Measurements from ENCODE around the gene KCNJ13.

KCNJ13 gene

DNA sequence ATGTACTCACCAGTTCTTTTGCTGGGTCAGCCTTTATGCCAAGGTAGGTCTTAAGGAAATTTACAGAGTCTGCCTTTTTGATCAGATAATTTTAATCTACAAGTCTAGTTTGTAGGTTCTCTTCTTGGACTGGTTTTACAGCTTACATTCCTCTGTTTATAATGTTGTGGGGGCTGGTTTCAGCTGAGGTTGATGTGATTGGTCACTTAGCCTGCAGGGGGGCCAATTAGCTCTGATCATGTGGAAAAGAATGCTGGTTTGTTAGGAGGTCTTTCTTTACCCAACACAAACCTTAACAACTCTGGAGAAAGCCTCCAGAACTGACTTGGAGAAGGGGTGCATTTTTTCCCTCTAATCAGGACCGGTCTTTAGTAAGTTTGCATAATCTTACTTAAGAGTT is at the start of gene KCNJ13:
KCNJ13 (minus strand) TSS at position 131 of the 400 bp plus-strand sequence. CDS start 5,203 bp downstream, outside the sequence.
- no peak for DNase-seq (ENCODE audit: low spot score)

DNA sequence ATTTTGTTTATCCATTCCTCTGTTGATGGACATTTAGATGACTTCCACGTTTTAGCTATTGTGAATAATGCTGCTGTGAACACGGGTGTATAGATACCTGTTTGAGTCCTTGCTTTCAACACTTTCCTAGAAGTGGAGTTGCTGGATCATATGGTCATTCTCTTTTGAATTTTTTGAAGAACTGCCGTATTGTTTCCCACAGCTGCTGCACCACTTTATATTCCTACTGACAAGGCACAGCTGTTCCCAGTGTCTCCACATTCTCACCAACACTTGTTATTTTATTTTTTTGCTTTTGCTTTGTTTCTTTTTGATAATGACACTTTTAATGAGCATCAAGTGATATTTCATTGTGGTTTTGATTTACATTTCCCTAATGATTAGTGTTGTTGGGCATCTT is 41.4 kb upstream of the KCNJ13 start:
- no peak for DNase-seq (ENCODE audit: low spot score)

DNA sequence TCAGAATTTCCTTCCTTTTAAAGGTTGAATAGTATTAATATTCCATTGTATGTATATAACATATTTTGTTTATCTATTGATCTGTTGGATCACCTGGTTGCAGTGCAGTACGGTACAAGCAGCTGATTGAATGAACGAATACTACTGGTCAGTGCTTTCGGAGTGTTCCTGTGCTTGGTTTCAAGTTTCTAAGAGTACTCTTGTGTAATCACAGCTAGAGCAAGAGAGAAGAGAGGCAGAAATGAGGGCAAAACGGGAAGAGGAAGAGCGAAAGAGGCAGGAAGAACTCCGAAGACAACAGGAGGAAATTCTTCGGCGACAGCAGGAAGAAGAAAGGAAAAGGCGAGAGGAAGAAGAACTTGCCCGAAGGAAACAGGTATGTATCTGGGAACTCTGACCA is 40.3 kb upstream of the KCNJ13 start:
- DNase-seq (ENCODE audit: low spot score): no peak

DNA sequence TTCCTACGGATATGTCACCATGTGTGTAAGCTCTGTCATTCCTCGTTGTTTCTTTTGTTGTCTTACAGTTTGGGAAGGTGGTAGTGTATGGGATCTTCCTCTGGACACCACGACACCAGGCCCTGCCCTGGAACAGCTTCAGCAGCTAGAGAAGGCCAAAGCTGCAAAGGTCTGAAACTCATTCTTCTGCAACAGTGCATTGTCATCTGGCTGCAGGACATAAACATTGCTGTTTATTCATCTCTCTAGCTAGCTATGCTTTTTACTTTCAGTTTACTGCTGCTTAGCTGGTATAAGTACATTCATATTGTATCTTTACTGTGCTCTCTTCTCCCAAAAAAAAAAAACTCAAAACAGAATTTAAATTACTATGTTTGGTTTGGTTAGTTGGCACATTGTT is 39.2 kb upstream of the KCNJ13 start:
- no peak for DNase-seq (ENCODE audit: low spot score)

DNA sequence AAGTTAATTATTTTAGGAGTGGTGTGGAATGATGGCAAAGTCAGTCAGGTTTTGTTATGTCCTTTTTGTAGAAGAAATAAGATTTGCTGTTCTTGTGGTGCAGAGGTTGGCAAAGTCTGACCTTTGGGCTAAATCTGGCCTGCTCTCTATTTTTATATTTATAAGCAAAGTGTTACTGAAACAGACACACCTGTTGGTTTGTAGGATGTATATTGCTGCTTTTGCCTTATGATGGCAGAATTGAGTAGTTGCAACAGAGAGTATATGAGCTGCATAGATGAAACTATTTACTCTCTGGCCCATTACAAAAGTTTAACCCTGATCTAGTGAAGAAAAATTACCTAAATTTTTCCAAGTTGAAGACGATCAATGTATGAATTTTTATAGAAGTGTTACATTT is 34.1 kb upstream of the KCNJ13 start:
- DNase-seq (ENCODE audit: low spot score): no peak

DNA sequence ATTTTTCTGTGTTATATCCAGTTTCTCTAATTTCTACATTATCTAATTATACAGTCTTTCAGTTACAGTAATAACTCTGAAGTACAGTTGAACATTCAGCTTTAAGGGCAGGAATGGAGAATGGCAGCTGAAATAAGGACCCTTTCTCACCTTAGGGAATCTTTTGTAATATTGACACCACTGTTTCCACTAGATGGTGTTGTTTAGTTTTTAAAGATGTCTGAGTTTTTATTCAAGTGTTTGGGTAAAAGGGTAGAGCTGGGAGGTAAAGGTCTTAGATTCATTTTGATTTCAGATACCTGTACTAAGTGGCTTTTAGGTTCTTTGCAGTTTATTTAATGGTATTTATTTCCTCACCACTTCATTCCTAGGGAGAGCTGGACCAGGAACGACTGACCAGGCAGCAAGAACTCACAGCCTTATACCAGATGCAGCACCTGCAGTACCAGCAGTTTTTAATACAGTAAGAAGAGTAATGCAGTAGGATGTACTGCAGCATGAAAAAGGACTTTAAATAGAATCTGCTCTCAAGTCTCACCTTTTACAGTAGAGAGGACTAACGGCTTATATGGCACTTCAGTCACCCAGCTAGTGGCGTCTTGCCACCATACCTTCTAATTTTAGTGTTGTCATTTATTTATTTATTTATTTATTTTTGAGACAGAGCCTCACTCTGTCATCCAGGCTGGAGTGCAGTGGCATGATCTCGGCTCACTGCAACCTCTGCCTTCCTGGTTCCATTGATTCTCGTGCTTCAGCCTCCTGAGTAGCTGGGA is 33.2 kb upstream of the KCNJ13 start:
- no peak for DNase-seq (ENCODE audit: low spot score)

DNA sequence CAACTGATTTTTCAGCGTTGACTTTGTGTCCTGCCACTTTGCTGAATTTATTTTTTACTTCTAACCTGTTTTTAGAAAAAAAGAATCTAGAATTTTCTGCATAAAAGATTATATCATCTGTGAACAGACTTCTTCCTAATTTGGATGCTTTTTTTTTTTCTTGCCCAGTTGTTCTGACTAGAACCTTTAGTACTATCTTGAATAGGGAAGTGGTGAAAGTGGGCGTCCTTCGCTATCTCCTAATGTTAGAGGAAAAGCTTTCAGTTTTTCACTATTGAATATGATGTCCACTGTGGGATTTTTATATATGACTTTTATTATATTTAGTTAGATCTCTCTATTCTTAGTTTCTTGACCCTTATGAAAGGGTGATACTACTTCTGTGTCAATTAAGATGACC is 25.7 kb upstream of the KCNJ13 start:
- no peak for DNase-seq (ENCODE audit: low spot score)

DNA sequence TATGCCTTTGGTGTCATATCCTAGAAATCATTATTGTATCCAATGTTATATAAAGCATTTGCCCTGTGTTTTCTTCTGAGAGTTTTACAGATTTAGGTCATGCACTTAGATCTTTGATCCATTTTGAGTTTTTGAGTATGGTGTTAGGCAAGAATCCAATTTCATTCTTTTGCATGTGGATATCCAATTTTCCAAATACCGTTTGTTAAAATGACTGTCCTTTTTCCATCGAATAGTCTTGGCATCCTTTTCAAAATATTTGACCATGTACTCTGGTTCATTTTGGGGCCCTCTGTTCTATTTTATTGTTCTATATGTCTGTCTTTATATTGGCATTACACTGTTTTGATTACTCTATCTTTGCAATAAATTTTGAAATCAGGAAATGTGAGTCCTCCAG is 23.8 kb upstream of the KCNJ13 start:
- DNase-seq (ENCODE audit: low spot score): no peak

DNA sequence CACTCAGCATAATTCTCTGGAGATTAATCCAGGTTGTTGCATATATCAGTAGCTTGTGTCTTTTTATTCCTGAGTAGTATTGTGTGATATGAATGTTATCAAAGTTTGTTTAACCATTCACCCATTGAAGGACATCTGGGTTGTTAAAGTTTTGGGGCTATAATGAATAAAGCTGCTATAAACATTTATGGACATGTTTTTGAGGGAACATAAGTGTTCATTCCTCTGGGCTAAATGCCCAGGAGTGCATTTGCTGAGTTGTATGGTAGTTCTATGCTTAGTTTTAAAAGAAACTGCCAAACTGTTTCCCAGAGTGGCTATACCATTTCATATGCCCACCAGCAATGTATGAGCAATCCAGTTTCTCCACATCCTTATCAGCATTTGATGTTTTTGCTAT is 21.8 kb upstream of the KCNJ13 start:
- DNase-seq (ENCODE audit: low spot score): no peak

DNA sequence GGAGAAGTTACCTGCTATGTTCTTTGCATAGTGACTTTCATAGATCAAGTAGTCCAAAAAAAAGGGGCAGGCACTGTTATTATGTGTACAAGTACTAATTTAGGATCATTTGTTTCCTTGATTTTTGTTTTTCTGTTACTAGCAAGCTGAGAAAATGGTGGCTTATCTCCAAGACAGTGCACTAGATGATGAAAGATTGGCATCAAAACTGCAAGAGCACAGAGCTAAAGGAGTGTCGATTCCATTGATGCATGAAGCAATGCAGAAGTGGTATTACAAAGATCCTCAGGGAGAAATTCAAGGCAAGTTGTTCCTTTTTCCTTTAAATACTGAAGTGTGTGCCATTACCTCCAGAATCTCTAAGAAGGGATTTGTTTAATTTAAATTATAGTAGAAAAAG is 19.6 kb upstream of the KCNJ13 start:
- no peak for DNase-seq (ENCODE audit: low spot score)

DNA sequence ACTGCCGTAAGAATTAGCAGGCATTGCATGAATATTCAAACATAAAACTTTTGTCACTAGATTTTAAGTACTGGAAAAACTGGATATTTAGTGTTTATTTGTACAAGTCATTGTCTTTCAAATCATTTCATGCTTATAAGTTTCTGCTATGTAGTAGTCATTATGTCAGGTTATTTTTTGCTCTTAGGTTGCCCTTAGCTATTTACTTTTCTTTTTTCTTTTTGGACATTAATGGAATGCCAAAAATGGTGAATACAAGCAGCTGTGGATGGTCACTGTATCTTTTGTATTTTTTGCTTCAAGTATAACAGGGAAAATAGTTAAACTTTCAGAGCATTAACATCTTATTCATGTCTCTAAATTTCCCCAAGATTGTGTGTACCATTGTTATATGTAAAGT is 18.6 kb upstream of the KCNJ13 start:
- DNase-seq (ENCODE audit: low spot score): no peak

DNA sequence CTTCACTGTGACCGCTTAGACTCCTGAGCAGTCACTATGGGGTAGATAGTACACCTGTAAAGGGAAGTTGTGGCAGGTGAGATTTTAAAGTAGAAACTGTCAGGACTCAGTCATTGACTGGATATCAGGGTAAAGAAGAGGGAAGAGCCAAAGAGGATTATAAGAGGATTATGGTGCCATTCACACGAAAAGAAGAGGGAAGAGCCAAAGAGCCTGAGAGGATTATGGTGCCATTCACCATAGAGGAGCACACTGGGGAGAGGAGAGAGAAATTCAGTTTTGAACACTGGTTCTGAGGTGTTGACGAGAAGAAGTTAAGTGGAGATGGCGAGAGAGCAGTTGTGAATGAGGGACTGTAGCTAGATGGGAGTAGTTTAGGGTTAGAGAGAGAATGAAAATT is 16.9 kb upstream of the KCNJ13 start:
- no peak for DNase-seq (ENCODE audit: low spot score)

DNA sequence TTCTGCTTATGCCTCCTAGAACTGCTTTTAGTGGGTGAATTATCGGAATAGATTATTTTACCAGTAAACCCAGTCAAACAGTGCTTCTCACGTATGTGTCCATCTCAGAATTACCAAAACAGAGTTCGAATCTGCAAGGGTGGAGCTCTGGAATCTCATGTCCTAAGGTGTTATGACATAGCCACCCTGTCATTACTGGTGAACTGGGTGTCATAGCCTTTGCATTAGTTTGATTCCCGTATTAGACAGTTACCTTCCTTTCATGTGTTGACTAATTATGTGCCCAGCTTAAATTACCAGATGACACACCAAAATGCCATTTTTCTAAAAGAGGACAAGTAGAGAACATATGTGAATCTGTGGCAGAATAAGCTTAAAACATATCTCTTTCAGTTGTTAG is 15.2 kb upstream of the KCNJ13 start:
- DNase-seq (ENCODE audit: low spot score): no peak

DNA sequence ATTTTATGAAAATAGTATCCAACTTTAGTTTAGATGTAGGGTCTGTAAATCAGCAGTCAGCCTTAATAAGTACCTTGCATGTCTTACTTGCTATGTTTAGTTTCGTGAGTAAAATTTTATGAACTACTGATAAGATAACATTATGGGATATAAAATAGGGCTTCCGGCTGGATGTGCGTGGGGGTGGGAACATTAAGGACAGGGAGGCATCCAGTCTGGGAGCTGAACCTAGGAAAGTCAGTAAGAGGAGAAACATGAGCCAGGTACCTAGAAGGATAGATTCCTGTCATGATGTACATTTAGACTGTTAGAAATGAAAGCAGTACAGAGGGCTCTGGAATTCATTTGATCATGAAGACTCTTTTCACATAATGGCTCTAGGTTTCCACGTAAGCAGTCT is 12.7 kb upstream of the KCNJ13 start:
- DNase-seq (ENCODE audit: low spot score): no peak

DNA sequence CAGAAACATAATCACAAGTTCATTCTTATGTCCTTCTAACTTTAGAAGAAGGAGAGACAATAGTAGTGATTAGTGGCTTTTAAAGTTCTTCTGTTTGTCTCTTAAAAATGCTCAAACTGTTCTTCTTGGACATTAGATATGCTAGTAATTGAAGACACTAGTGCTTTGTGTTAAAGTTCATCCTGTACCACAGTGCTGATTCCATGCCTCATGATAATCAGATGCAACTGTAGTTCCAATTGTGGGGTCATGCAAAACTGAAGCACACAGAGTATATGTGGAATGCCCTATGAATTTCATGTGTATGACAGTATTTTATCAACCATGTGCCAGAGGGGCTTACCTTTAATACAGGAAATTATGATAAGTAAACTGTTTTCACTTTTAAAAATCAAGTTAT is 11.4 kb upstream of the KCNJ13 start:
- DNase-seq (ENCODE audit: low spot score): no peak

DNA sequence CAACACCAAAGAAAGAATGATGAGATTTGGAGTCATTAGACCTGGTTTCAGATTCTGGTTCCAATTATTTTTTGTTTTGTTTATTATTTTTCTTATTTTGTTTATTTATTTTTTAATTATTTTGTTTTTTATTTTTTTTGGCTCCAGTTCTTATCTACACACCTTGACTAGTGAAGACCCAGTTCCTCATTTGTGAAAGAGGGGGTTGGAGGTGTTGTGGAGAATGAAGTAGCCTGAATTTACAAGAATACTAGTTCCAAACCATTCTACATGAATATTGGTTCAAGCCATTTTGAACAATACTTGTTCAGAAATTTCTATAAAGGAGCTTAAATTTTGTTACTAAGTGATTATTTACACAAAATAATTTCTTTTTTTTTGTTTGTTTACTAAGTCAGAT is 6.9 kb upstream of the KCNJ13 start:
- DNase-seq (ENCODE audit: low spot score): no peak

DNA sequence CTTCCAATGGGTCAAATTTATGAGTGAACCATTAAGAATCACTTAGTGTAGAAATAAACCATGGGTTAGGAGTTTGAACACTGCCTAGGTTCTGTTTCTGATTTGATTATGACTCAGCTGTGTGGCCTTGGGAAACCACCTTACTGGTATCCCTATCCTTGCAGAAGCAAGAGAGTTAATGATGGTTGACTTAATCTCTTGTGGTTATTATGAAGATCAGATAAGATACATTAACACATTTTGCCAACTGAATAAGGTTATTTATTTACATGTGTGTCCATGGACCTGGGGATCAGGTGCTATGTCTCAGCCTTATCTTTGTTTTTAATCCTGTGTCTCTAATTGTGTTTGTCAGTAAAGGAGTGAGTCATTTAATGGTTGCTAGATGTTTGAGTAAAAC is 5.4 kb upstream of the KCNJ13 start:
- DNase-seq (ENCODE audit: low spot score): no peak

DNA sequence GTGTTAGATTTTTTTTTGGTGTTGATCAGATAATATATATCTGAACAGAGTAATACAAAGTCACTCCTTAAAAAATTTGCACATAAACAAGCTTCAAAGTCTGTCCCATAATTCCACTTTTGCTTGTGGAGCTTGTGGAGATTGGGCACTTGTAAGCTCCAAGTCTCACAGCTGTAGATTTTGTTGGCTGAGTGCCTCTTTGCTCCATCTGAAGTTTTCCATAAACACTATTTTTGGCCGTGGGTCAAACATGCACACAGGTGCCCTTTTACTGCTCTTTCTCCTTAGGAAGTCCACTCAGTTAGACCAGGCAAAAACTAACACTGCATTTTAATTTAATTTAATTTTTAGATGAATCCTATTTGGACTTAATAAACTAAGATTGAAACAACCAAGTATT is 3.6 kb upstream of the KCNJ13 start:
- DNase-seq (ENCODE audit: low spot score): no peak

DNA sequence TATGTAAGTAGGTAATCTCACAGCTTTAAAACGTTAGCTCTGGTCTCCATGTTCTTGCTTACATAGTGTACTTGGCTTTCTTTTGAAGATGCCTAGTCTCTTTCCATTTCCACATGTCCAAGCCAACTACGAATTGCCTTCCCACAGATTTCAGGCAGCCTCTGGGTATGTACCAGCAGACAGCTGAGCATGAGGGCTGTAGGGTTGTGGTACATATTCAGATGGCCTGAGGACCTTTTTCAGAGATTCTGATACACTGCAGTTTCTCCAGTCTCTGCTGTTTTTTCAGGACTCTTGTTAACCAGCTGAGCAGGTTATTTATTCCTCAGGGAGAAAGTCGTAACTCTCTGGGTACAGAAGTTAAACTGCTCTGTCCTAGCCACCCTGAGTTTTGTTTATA is 3.1 kb upstream of the KCNJ13 start:
- no peak for DNase-seq (ENCODE audit: low spot score)

DNA sequence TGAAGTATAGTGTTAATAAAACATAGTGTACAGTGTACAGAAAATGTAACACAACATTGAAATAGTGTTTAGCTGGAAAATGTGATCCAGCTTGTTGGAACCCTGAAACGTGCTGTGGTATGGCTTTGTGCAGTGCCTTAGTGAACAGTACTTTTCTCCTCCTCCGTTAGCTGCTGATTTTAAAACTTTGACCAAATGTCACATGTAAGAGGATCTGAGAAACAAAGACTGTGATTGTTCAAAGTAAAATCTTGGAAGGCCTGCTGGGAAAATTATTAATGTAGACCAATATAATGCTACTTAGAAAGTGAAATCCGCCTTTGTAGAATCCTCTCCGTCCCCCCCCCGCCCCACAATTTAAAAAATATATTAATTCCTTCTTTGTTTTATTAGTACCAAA is 911 bp upstream of the KCNJ13 start:
- no peak for DNase-seq (ENCODE audit: low spot score)

DNA sequence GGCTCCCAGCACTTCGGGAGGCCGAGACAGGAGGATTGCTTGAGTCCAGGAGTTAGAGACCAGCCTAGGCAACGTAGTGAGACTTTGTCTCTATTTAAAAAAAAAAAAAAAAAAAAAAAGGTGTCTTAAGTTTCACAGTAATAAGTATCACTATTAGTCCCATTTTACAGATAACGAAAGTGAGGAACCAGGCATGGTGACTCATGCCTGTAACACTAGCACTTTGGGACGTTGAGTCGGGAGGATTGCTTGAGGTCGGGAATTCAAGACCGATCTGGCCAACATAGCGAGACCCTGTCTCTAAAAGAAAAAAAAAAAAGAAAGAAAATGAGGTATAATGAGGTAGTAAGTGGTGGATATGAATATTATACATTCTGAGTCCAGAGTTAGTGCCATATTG is 2.5 kb downstream of the KCNJ13 start:
- no peak for DNase-seq (ENCODE audit: low spot score)

DNA sequence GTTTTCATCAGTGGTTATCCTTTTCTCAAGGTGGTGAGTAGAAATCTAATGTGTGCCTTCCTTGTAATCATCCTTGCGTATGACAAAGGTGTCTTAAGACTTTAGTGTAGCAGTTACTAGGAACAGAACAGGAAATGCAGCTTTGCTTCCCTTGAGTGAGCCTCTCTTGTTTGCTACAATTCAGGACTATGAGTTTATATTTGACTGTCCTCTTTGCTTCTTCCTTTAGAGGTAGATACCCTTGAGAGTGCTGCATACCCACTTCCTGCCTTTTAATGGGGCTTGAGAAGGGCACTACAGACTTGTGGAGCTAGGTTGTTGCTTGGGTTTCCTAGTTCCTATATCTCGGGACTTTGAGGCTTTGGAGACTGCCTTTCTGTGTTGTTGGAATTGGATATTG is 3.8 kb downstream of the KCNJ13 start:
- DNase-seq (ENCODE audit: low spot score): no peak

DNA sequence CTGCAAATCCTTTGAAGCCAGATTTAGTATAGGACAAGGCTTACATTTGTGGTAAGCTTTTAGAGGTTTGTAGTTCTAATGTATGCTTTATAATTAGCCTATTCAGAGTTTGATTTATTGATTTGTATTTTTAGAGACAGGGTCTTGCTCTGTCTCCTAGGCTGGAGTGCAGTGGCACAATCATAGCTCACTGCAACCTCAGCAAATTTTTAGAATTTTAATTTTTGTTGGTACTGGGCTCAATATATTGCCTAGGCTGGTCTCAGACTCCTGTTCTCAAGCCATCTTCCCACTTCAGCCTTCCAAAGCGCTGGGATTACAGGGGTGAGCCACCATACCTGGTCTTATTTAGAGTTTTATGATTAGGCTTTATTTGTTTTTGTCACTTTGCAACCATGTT is 4.5 kb downstream of the KCNJ13 start:
- DNase-seq (ENCODE audit: low spot score): no peak

DNA sequence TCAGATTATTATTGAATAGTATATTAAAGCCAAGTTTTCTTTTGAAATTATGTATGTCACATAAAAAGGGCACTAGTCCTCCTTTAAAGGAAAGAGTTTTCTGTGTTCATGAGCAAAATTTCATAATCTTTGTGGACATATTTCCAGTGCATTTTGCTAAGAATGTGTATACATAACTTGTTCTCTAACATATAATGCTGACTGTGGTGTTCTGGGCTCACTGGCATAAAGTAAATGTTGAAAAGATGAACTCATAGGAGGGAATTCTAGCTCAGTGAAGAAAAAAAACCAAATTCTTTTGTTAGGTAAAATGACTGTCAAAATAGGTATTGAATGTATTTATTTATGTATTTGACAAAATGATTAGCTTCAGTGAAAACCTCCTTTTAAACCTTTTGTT is 6.2 kb downstream of the KCNJ13 start:
- DNase-seq (ENCODE audit: low spot score): no peak

DNA sequence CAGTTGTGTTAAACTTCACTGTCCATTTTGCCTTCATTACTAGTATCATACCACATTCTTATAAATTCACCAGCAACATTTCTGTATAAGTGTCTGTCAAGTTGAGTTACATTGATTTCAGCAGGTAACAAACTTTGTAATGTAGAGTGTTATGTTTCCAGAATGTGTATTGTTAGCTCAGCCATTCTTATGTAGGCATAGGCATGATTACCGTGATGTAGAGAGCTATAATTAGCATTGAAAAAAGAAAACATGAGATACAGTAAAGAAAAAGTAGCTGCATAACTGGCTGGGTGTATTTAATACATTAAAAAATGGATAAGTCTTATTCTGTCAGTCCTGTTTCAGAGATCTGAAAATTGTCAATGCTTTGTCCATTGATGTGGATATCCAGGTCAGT is 8.5 kb downstream of the KCNJ13 start:
- no peak for DNase-seq (ENCODE audit: low spot score)
